Right cardiac atrium (tissue), 5 donors: ENCODE data around the gene EML4. TPM values are rescaled to one million over a fixed set of nuclear protein-coding genes. Genes with fewer than 3 reads are reported as not detected.

Experiments
- ATAC-seq, 2 donors: fragments of 200-7000 bp; cut with Tn5 transposase; one replicate each; pipeline versions ENCODE4 v1.8.0 to v1.9.1; 2020; ENCODE audit warnings: moderate library complexity in 2 of 2, mild to moderate bottlenecking in 1 of 2
- DNase-seq, 3 donors: peaks; one replicate each; pipeline ENCODE4 v3.0.0-alpha.2; 2020
- H3K27ac ChIP-seq: one replicate; pipeline ENCODE4 v1.5.1; 2013; ENCODE audit warnings: mild to moderate bottlenecking, low read length, control low read depth, moderate library complexity
- H3K27me3 ChIP-seq: one replicate; pipeline ENCODE4 v1.6.1; 2013; ENCODE audit not compliant: control insufficient read depth, insufficient read depth
- H3K4me1 ChIP-seq: one replicate; pipeline ENCODE4 v1.6.1; 2013; ENCODE audit warnings: low read length; ENCODE audit not compliant: control insufficient read depth, insufficient read depth
- H3K4me3 ChIP-seq: one replicate; pipeline ENCODE4 v1.5.1; 2013; ENCODE audit warnings: low read length, control low read depth
- H3K9me3 ChIP-seq: one replicate; pipeline ENCODE4 v1.6.1; 2013; ENCODE audit warnings: low read length; ENCODE audit not compliant: control insufficient read depth
- WGBS: extraction: QIAGEN DNeasy Blood & Tissue Kit; methylation state at CpG from one replicate; pipeline ENCODE4 v1.1.7; 2013; 5-methylcytosine and 5-hydroxymethylcytosine counted together
- intact Hi-C, 4 donors: fragments of 100-400 bp; cut with DNase I; formaldehyde crosslinking; loops; one replicate each; pipeline versions ENCODE4 v1.11.0 to v1.14.0; 2022 to 2023
- polyA plus RNA-seq: library from polyadenylated mRNA; stranded (reverse); fragments of 200-250 nt; gene quantifications from one replicate; pipeline ENCODE4 v1.2.3, GENCODE V29; 2013
- total RNA-seq, 4 donors: library from RNA; stranded (reverse); fragmentation: NEBNext Ultra II Directional; extraction: Animal tissue kit (Norgen Biotek cat#: 25700); gene quantifications; one replicate each; pipeline ENCODE4 v1.2.1, GENCODE V29; 2021
- donor health status: healthy with polysubstance abuse.
- donor health status: DM: no; HTN: yes; CAD: no.
- donor health status: DM: no; HTN: no; CAD: no.
- donor health status: DM: no; HTN: yes; CAD: no; lungs with severe emphysema.
- donor health status: DM: yes; HTN: yes; CAD: no.

EML4 gene
- total and polyA plus RNA-seq, 5 donors, result 3.8 to 13.8 (median 8.1) TPM

DNA sequence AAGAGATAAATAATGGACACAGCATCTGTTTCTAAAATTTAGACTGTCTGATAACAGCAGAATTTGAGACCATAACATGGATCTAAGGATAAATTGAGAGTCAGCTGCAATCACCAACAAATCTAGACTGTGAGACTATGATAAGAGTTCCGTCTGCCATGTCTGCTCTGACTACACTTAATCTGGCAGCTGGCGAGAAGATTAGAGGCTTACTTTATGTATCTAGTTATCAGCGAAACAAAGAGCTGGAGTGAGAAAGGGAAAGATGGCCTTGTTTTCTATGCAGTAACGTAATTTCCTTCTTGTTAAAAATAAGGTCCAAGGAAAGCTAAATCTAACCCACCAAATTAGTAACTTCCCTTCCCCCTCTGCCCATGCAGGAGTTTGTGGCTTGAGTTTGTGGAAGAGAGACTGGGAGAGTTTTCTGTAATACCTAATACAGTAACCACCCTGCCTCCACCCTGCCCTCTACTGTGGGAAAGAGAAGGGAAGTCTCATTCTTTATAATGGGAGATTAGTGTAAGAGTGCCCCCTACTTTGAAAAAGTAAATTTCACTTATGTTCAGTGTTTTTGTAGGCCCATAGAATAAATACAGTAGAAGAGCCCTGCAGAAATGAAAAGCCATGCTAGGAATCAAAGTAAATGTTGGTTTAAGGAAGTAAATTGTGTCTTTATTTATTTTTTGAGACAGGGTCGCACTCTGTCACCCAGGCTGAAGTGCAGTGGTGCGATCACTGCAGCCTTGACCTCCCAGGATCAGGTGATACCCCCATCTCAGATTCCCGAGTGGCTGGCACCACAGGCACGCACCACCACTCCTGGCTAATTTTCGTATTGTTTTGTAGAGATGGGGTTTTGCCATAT lies 27.5 kb downstream of the EML4 start:
- 80% methylated on average over 9 of the region's 9 CpGs for WGBS
- ATAC-seq, result peak; percentile 71 to 86
- Histone ChIP-seq H3K27me3 (no peaks in the 10 kb centered on the region), H3K9me3 (no peaks in the 10 kb centered on the region), H3K27ac (no peak overlapping the region), H3K4me1 (peaks cover 2% of the 10 kb centered on the region), H3K4me3 (no peak overlapping the region)
- DNase-seq, result peak in 2 of 3 donors; percentile 28 to 46
- intact Hi-C loops, result loop anchor here in 2 of 4 donors (2.0 to 10.0 kb wide), 2 partner anchors 100 to 102 kb away; no protein-coding TSS in a partner anchor

DNA sequence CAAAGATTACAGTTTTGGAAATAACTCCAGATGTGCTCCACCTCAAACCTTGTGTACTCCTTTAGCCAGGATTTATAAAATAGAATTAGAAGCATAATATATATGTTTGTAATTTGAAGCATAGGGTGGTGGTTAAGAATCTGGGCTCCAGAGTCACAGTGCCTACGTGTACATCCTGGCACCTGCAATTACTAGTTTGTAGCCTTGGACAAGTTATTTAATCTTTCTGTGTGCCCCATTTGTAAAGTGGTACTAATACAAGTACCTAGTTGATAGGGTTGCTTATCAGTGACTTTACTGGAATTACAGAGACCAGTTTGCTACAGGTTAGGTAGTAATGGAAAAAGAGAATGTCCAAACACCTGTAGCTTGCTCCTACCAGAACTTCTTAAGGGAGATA lies 28.6 kb downstream of the EML4 start:
- no peak overlapping the region for H3K27ac ChIP-seq
- no peak overlapping the region for H3K4me3 ChIP-seq
- ATAC-seq, result no peak
- no peaks in the 10 kb centered on the region for H3K27me3 ChIP-seq
- peaks cover 2% of the 10 kb centered on the region for H3K4me1 ChIP-seq
- intact Hi-C loops, result loop anchor here in 2 of 4 donors (2.0 to 10.0 kb wide), 2 partner anchors 101 to 103 kb away; no protein-coding TSS in a partner anchor
- DNase-seq, result no peak
- 99% methylated on average over 1 of the region's 1 CpG for WGBS
- no peaks in the 10 kb centered on the region for H3K9me3 ChIP-seq

DNA sequence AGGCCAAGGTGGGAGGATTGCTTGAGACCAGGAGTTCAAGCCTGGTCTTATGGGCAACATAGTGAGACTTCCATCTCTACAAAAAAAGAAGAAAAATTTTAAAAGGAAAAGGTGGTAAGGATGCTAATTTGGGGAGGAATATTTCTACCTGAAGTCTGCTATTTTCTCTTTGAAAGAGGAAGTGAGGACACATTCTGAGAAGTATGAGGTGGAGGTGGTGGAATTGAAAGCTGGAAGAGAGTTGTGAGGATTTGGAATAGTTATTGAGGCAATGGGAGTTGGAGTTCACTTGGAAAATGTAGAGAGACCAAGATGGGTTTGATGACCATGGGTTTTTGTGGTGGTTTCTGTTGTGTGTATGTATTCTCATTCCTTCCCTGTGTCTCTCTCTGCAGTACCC lies 29.3 kb downstream of the EML4 start:
- intact Hi-C loops, result loop anchor here in 1 of 4 donors (10.0 kb wide), 1 partner anchor 104 kb away; no protein-coding TSS in a partner anchor
- H3K27me3 ChIP-seq, result no peaks in the 10 kb centered on the region
- no peak for DNase-seq
- H3K9me3 ChIP-seq, result no peaks in the 10 kb centered on the region
- H3K27ac ChIP-seq, result no peak overlapping the region
- no peak overlapping the region for H3K4me3 ChIP-seq
- no peak for ATAC-seq
- H3K4me1 ChIP-seq, result peaks cover 2% of the 10 kb centered on the region

DNA sequence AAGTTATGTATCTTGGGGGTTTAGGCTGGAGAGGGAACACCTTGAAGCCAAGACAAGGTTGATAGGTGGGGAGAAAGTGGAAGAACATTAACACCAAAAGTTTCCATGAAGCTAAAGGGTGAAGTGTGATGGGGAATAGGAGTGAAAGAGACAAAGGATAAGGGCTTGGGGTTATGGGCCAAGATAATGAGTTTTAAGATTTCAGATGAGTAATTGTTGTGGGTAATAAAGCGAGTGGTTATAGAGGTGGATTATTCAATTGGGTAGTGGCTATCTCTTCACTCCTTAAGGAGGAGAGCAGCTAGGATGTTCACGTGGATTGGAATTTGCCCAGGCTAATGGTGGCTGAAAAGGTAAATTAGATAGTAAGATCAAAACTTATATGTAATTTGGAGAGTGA lies 29.8 kb downstream of the EML4 start:
- Histone ChIP-seq H3K27ac (no peak overlapping the region), H3K27me3 (no peaks in the 10 kb centered on the region), H3K4me1 (no peaks in the 10 kb centered on the region), H3K4me3 (no peak overlapping the region), H3K9me3 (no peaks in the 10 kb centered on the region)
- DNase-seq, result no peak
- intact Hi-C loops, result loop anchor here in 1 of 4 donors (10.0 kb wide), 1 partner anchor 104 kb away; no protein-coding TSS in a partner anchor
- WGBS, result 97% methylated on average over 2 of the region's 2 CpGs
- ATAC-seq, result no peak

DNA sequence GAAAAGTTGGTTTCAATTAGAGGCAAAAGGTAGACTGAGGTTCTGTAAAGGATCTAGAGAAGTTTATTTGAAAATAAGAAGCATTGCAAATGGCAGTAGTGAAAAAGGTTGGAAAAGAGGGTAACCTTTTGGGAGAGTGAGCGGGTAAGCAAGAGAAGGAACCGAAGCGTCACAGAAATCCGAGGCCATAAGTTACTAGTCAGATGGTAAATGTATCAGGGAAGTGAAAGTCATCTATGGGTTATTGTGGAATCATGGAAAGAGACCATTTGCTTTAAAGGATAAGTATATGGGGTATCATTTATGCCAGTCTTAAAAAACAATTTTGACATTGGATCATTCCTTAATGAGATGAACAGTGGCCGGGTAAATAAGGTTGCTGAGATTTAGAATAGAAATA lies 30.5 kb downstream of the EML4 start:
- WGBS, result 87% methylated on average over 5 of the region's 5 CpGs
- H3K4me1 ChIP-seq, result no peaks in the 10 kb centered on the region
- no peaks in the 10 kb centered on the region for H3K27me3 ChIP-seq
- no peaks in the 10 kb centered on the region for H3K9me3 ChIP-seq
- no peak overlapping the region for H3K4me3 ChIP-seq
- DNase-seq (no peak), ATAC-seq (no peak)
- no peak overlapping the region for H3K27ac ChIP-seq
- intact Hi-C loops, result loop anchor here in 1 of 4 donors (10.0 kb wide), 1 partner anchor 105 kb away; no protein-coding TSS in a partner anchor

DNA sequence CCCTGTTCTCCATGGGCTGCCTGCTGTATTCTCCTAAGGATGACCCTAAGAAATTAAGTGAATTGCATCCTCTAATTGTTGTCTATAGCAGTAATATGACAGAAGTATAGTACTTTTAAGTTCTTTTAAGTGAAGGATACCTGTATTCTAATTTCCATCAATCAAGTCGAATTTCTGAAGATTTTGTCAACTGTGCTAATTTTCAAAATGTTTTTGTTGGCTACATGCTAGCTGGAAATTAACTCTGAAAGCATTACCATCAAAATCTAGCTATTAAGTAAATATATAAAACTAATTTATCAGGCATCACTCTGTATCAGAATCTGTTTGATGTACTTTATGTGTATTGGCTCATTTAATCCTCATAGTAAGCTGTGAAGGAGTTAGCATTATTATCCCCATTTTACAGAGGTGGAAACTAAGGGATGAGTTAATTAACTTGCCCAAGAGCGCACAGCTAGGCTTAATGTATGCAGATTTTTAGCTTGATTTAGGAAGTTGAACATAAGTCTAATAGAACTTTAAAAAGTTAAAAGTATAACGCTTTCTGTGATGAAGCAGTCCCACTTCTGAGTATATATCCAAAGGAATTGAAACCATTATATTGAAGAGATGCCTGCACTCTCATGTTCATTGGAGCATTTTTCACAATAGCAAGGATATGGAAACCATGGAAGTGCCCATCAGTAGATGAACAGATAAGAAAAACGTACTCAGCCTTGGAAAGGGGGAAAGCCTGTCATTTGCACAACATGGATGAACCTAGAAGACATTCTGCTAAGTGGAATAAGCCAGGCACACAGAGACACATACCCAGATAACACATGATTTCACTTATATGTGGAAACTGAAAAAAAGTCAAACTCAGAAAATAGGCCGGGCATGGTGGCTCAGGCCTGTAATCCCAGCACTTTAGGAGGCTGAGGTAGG lies 32.0 kb downstream of the EML4 start:
- intact Hi-C loops, result no loop called here
- no peak for ATAC-seq
- H3K9me3 ChIP-seq, result no peaks in the 10 kb centered on the region

DNA sequence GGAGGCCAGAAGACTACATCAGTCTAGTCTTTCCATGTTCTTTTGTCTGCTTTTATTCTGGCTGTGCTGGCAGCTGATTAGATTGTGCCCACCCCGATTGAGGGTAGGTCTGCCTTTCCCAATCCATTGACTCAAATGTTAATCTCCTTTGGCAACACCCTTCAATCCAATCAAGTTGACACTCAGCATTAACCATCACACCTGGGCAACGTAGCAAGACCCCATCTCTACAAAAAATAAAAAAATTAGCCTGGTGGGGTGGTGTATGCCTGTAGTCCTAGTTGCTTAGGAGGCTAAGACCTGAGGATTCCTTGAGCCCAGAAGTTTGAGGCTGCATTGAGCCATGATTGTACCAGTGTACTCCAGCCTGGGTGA lies 33.5 kb downstream of the EML4 start:
- Histone ChIP-seq H3K9me3 (no peaks in the 10 kb centered on the region), H3K4me3 (no peak overlapping the region), H3K27me3 (no peaks in the 10 kb centered on the region), H3K4me1 (no peaks in the 10 kb centered on the region), H3K27ac (no peak overlapping the region)
- 97% methylated on average over 2 of the region's 2 CpGs for WGBS
- DNase-seq, result no peak
- intact Hi-C loops, result no loop called here
- ATAC-seq, result no peak

More for the DNA sequence above, 32.0 kb downstream of the EML4 start:
- DNase-seq, result no peak
- Histone ChIP-seq H3K27ac (no peak overlapping the region), H3K4me3 (no peak overlapping the region), H3K4me1 (no peaks in the 10 kb centered on the region), H3K27me3 (no peaks in the 10 kb centered on the region)
- WGBS, result 65% methylated on average over 5 of the region's 5 CpGs

DNA sequence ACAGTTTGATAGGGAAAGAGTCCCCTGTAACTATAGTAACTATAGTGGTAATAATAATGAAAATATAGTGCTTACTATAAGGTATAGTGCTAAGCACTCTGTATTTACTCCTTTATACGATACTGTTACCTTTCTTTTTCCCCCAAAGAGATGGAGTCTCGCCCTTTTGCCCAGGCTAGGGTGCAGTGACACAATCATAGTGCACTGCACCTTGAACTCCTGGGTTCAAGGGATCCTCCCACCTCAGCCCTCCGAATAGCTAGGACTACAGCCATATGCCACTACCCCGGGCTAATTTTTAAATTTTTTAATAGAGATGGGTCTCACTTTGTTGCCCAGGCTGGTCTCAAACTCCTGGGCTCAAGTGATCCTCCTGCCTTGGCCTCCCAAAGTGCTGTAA lies 34.6 kb downstream of the EML4 start:
- Histone ChIP-seq H3K27ac (no peak overlapping the region), H3K9me3 (no peaks in the 10 kb centered on the region), H3K4me3 (no peak overlapping the region), H3K4me1 (no peaks in the 10 kb centered on the region), H3K27me3 (no peaks in the 10 kb centered on the region)
- intact Hi-C loops, result no loop called here
- ATAC-seq (no peak), DNase-seq (no peak)
- 96% methylated on average over 4 of the region's 4 CpGs for WGBS

DNA sequence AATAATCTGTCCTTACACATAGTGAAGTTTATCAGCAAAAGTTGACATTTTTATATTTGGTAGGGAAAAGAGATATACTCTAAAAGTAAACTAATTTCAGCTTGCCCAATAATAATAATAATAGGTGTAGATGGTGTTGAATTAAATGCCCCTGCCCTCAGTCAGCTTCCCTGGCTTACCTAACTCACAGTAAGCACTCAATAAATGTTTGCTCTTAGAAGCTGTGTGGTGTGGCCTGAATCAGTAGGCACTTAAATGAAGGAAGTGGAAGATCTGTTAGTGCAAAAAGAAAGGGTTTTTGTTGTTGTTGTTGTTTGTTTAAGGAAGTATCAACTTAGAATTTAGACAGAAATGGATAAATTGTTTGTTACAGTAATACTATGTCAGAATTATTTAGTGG lies 36.2 kb downstream of the EML4 start:
- intact Hi-C loops, result no loop called here
- ATAC-seq (no peak), DNase-seq (no peak)
- Histone ChIP-seq H3K27ac (no peak overlapping the region), H3K9me3 (no peaks in the 10 kb centered on the region), H3K27me3 (no peaks in the 10 kb centered on the region), H3K4me3 (no peak overlapping the region), H3K4me1 (no peaks in the 10 kb centered on the region)

DNA sequence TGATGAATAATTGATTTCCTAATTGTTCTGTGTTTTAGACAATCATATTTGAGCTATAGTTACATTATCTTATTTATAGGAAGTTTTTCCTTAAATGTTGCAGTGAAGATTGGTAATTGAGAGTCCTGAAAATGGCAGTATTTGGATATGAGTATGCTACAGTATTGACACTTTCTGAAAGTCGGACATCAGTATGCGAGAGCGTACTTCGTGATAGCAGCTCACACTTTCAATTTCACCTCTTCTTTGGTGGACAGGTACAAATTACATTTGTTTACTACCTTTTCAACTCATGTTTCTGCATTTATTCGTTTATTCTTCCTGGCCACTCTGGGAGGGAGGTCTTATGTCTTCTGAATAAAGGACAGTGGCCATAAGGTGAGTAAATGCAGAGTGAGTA lies 38.7 kb downstream of the EML4 start:
- WGBS, result 94% methylated on average over 5 of the region's 5 CpGs

DNA sequence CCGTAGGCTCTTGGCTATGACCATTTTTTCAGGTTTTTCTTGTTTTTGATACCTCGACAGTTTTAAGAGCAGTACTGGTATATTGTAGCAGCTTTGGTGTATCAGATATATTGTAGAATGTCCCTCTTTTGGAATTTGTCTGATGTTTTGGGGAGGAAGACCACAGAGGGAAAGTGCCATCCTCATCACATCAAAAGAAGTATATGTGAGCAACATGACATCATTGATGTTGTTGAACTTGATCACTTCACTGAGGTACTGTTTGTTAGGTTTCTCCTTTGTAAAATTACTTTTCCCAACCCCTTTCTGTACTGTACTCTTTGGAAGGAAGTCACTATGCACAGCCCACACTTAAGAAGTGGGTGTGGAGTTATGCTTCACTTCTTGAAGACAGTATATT lies 41.0 kb downstream of the EML4 start:
- 96% methylated on average over 2 of the region's 2 CpGs for WGBS
- H3K4me3 ChIP-seq, result no peak overlapping the region
- intact Hi-C loops, result no loop called here
- no peak overlapping the region for H3K27ac ChIP-seq
- no peak for DNase-seq
- H3K27me3 ChIP-seq, result no peaks in the 10 kb centered on the region
- peaks cover 4% of the 10 kb centered on the region for H3K4me1 ChIP-seq
- no peaks in the 10 kb centered on the region for H3K9me3 ChIP-seq
- no peak for ATAC-seq

More for the DNA sequence above, 38.7 kb downstream of the EML4 start:
- no peaks in the 10 kb centered on the region for H3K4me1 ChIP-seq
- intact Hi-C loops, result no loop called here
- ATAC-seq, result no peak
- no peak overlapping the region for H3K27ac ChIP-seq
- H3K9me3 ChIP-seq, result no peaks in the 10 kb centered on the region
- H3K4me3 ChIP-seq, result no peak overlapping the region
- no peaks in the 10 kb centered on the region for H3K27me3 ChIP-seq
- DNase-seq, result no peak
